Erythroblast (primary cell): ENCODE measurements around the gene MT1B.
"Not testable (repeated sequence)": the region's sequence is repeated elsewhere in the genome, so short reads cannot be mapped to it uniquely, and the experiment has no call there.

Source experiments
- DNase-seq, 2 experiments: peaks; one replicate each; lab custom pipeline; 2025; lab: John Stamatoyannopoulos, UW
- GATA1 ChIP-seq: IDR thresholded peaks from 2 replicates; pipeline ENCODE4 v1.6.1; 2011; ENCODE audit warnings: low read depth, mild to moderate bottlenecking, control low read depth, low read length, moderate library complexity
- POLR2A ChIP-seq: IDR thresholded peaks from 2 replicates; pipeline ENCODE4 v1.6.1; 2011; ENCODE audit warnings: mild to moderate bottlenecking, low read length

The MT1B gene

GRCh38 chr16:56662357-56663354 lies 11.0 kb downstream of the MT1B start:
- no peak for TF ChIP-seq GATA1
- TF ChIP-seq POLR2A, result no peak
- no peak for DNase-seq

GRCh38 chr16:56664506-56664905 lies 12.8 kb downstream of the MT1B start:
- TF ChIP-seq GATA1 (no peak), POLR2A (no peak)
- no peak for DNase-seq

- not testable (repeated sequence) for DNase-seq
These were observed 13.9 kb downstream of the MT1B start for GRCh38 chr16:56665286-56666261.

GRCh38 chr16:56667581-56668571 lies 16.2 kb downstream of the MT1B start, which contains the start of gene MT1G:
Gene MT1G, minus strand, starts transcription at chr16:56668065. Its CDS starts 72 bp downstream, at chr16:56667993.
- TF ChIP-seq GATA1, result no peak
- no peak for TF ChIP-seq POLR2A
- DNase-seq, result peak; percentile 40 to 63

GRCh38 chr16:56669005-56669839 lies 17.5 kb downstream of the MT1B start, which contains the start of gene MT1H:
Gene MT1H, plus strand, starts transcription at chr16:56669814. Its CDS starts 71 bp downstream, at chr16:56669885.
- peak in 1 of 2 experiments; percentile 36 for DNase-seq
- TF ChIP-seq POLR2A (no peak), GATA1 (no peak)

- no peak for DNase-seq
- TF ChIP-seq POLR2A (no peak), GATA1 (no peak)
These were observed 18.3 kb downstream of the MT1B start for GRCh38 chr16:56669840-56670619.

- TF ChIP-seq GATA1 (no peak), POLR2A (no peak)
- no peak for DNase-seq
These were observed 18.9 kb downstream of the MT1B start for GRCh38 chr16:56670620-56670934.

- not testable (repeated sequence) for DNase-seq
These were observed 20.0 kb downstream of the MT1B start for GRCh38 chr16:56671691-56672090.

- not testable (repeated sequence) for DNase-seq
These were observed 20.5 kb downstream of the MT1B start for GRCh38 chr16:56672171-56672570.

GRCh38 chr16:56672761-56673536 lies 21.3 kb downstream of the MT1B start:
- DNase-seq, result no peak
- no peak for TF ChIP-seq GATA1
- TF ChIP-seq POLR2A, result no peak

GRCh38 chr16:56673921-56674320 lies 22.2 kb downstream of the MT1B start:
- TF ChIP-seq POLR2A, result no peak
- DNase-seq, result peak; percentile 34 to 37

GRCh38 chr16:56674570-56674969 lies 22.9 kb downstream of the MT1B start:
- DNase-seq, result not testable (repeated sequence)
